ENCODE measurements around the gene C11orf24. TPM values are rescaled to one million over a fixed set of nuclear protein-coding genes. Genes with fewer than 3 reads are reported as not detected.

The C11orf24 gene
- total and polyA plus RNA-seq, 2 experiments from 2014 or later, result 19.2 to 35.3 TPM

DNA sequence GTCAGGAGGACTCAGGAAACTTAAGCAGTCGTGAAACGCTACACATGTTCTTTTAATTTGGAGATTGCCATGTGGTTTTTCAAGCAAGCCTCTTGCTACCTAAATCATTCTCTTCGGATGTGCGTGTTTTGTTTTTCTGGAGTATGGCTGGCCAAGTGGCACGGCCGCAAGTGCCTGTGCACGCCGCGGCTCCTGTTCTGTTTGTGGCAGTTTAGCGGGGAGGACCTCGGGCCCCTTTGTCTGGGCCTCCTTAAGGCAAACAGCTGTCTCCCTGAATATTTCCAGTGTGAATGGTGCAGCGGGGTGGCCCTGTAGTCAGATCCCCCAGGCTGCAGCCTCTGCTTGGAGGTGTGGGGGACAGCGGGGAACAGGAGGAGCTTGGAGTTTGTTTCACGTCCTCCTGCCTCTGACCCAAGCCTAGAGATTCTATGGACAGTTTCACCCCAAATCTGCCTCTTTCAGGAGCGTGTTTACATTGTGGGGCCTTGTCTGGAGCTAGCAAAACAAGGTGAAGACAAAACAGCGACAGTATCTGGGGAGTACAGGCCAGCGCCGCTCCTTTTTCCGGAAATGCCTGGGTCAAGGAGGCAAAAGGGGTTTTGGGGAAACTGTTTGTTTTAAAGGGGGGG, 41.9 kb upstream of the C11orf24 start:
- DNase-seq (ENCODE audit: low read depth in 1 of 2, low spot score in 1 of 2), result peak; percentile 33 to 49
- Histone ChIP-seq H3K36me3 (no peaks in the 10 kb centered on the region), H3K9me3 (ENCODE audit: low read depth) (no peaks in the 10 kb centered on the region), H3K4me3 (peak overlapping the region; percentile 69), H3K27me3 (no peaks in the 10 kb centered on the region), H3K4me1 (ENCODE audit: low read depth) (peaks cover 25% of the 10 kb centered on the region), H3K27ac (peak overlapping the region; percentile 52)
- TF ChIP-seq, protein P1, sequence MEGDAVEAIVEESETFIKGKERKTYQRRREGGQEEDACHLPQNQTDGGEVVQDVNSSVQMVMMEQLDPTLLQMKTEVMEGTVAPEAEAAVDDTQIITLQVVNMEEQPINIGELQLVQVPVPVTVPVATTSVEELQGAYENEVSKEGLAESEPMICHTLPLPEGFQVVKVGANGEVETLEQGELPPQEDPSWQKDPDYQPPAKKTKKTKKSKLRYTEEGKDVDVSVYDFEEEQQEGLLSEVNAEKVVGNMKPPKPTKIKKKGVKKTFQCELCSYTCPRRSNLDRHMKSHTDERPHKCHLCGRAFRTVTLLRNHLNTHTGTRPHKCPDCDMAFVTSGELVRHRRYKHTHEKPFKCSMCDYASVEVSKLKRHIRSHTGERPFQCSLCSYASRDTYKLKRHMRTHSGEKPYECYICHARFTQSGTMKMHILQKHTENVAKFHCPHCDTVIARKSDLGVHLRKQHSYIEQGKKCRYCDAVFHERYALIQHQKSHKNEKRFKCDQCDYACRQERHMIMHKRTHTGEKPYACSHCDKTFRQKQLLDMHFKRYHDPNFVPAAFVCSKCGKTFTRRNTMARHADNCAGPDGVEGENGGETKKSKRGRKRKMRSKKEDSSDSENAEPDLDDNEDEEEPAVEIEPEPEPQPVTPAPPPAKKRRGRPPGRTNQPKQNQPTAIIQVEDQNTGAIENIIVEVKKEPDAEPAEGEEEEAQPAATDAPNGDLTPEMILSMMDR (IDR thresholded peaks at IDR 0.05; ENCODE audit: low read depth, low read length), result no peak

- Histone ChIP-seq H3K27me3 (no peaks in the 10 kb centered on the region), H3K4me3 (peak overlapping the region; percentile 69), H3K4me1 (ENCODE audit: low read depth) (peaks cover 25% of the 10 kb centered on the region), H3K36me3 (no peaks in the 10 kb centered on the region), H3K27ac (peak overlapping the region; percentile 52), H3K9me3 (ENCODE audit: low read depth) (no peaks in the 10 kb centered on the region)
- DNase-seq (ENCODE audit: low read depth in 1 of 2, low spot score in 1 of 2), result peak in 1 of 2 donors; percentile 51
- TF ChIP-seq, protein P1 (IDR thresholded peaks at IDR 0.05; ENCODE audit: low read depth, low read length), result no peak
These were observed 41.2 kb upstream of the C11orf24 start for GRCh38 chr11:68312780-68313573.

GRCh38 chr11:68312117-68312779, 40.5 kb upstream of the C11orf24 start, which contains the start of gene LRP5:
Gene LRP5 (plus strand): TSS chr11:68312591. CDS start chr11:68312715, 124 bp downstream.
- Histone ChIP-seq H3K9me3 (ENCODE audit: low read depth) (no peaks in the 10 kb centered on the region), H3K4me1 (ENCODE audit: low read depth) (peaks cover 25% of the 10 kb centered on the region), H3K27ac (peak within 1 kb of the TSS; percentile 52), H3K27me3 (no peaks in the 10 kb centered on the region), H3K4me3 (peak within 1 kb of the TSS; percentile 69), H3K36me3 (no peaks in the 10 kb centered on the region)
- TF ChIP-seq, protein P1 (IDR thresholded peaks at IDR 0.05; ENCODE audit: low read depth, low read length), result no peak
- DNase-seq (ENCODE audit: low read depth in 1 of 2, low spot score in 1 of 2), result peak; percentile 45 to 71

DNA sequence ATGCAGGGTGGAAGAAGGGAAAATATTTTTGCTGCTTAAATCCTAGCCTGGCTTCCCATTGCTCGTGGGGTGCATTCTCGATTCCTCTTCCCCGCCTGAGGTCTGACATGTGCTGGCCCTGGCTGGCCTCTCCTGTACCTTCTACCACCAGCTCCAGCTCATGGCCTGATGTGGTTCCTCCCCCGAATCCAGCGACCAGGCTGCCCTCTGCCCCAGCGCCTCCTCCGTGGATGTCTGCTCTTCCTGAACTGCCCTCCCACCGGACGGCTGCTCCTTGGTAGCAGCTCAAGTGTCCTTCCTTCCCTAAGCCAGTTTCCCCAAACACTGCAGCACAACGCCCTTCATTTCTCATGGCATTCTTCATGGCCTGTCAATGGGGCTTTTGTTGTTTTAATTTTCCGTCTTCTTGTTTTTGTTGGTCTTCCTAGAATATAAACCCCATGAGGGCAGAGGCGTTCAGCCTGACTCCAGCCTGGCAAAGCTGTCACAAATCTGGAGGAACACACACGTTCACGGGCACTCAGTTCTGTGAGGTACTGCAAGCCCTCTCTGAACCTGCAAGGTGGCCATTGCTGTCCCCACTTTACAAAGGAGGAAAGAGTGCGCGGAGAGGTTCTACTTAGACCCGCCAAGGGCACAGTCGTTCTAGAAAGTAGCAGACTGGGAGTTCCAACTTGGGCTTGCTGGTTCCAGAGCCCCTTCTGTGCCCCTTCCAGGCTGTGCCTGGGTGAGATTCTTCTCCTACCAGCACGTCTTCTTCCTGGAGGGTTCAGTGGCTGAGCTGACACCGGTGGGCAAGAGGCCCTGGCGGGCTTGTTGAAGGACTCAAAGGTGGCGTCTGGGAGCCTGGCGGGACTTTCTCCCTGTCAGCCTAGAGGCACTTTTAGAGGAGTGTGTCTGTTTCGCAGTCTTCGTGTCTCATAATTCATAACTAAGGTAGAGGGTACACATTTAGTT, 39.7 kb upstream of the C11orf24 start:
- peaks cover 25% of the 10 kb centered on the region for H3K4me1 ChIP-seq (ENCODE audit: low read depth)
- no peaks in the 10 kb centered on the region for H3K36me3 ChIP-seq
- H3K27me3 ChIP-seq, result no peaks in the 10 kb centered on the region
- H3K4me3 ChIP-seq, result peak overlapping the region; percentile 19
- TF ChIP-seq, protein P1 (IDR thresholded peaks at IDR 0.05; ENCODE audit: low read depth, low read length), result no peak
- no peaks in the 10 kb centered on the region for H3K9me3 ChIP-seq (ENCODE audit: low read depth)
- no peak for DNase-seq (ENCODE audit: low read depth in 1 of 2, low spot score in 1 of 2)
- no peak overlapping the region for H3K27ac ChIP-seq
